HG03460 (cell line): Measurements from ENCODE around the gene HACD2.
"Not testable (repeated sequence)": the region's sequence is repeated elsewhere in the genome, so short reads cannot be mapped to it uniquely, and the experiment has no call there.

Experiments used
- ATAC-seq: cut with Tn5 transposase; IDR thresholded peaks from one replicate; pipeline ENCODE4 v1.9.1; 2021; ENCODE audit not compliant: unreplicated experiment

HACD2 gene

DNA sequence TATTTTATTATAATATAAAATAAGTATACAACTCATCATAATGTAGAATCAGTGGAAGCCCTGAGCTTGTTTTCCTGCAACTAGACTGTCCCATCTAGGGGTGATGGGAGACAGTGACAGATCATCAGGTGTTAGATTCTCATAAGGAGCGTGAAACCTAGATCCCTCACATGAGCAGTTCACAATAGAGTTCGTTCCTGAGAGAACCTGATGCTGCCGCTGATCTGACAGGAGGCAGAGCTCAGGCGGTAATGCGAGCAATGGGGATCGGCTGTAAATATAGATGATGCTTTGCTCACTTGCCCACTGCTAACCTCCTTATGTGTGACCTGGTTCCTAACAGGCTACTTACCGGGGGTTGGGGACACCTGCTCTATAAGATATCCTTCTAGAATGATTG, 26.8 kb upstream of the HACD2 start:
- not testable (repeated sequence) for ATAC-seq

GRCh38 chr3:123611082-123611481, 26.2 kb upstream of the HACD2 start:
- ATAC-seq: no peak

GRCh38 chr3:123610331-123610730, 25.5 kb upstream of the HACD2 start:
- peak; percentile 91 for ATAC-seq

DNA sequence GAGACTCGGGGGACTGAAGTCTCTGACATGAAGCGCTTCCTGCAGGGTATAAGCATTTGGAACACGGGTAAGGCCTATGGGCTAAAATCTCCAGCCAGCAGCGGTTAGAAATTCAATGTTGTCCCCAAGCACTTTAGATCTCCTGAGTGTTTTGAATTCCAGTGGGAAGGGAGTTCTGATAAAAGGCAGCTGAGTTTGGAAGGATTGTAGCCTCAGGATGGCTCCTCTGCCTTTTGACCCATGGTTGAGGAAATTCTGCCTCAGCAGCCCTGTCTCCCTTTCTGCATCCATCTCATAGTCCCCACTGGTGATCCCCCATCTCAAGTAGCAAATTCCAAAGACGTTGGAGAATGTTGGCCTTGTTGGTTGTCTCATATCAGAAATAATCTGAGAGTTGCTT, 24.2 kb upstream of the HACD2 start:
- no peak for ATAC-seq

GRCh38 chr3:123608263-123608937, 23.5 kb upstream of the HACD2 start:
- no peak for ATAC-seq

- no peak for ATAC-seq
Observed at GRCh38 chr3:123606527-123606926, 21.7 kb upstream of the HACD2 start.

- ATAC-seq: no peak
Observed at GRCh38 chr3:123605789-123606234, 21.0 kb upstream of the HACD2 start.

GRCh38 chr3:123603153-123603552, 18.3 kb upstream of the HACD2 start:
- not testable (repeated sequence) for ATAC-seq

- ATAC-seq: no peak
Observed at GRCh38 chr3:123602325-123602724, 17.5 kb upstream of the HACD2 start.

- ATAC-seq: not testable (repeated sequence)
Observed at GRCh38 chr3:123600863-123601262, 16.0 kb upstream of the HACD2 start.

DNA sequence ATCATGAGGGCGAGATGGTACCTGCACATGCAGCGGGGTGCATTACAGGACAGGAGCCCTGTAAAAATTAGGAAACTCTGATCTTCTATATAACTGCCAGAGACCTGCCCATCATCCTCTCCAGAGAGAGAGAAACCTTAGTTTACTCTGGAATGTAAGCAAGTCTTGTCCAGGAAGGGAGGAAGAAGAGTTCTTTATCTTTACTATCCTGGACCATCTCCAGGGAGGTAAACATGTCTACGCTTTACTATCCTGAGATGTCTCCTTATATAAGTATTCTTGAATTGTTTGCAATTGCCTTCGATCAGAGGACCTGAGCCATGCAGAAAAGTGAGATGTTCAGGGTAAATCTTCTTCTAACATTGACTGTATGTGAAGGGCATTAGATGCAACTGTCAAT, 12.7 kb upstream of the HACD2 start:
- ATAC-seq: no peak

DNA sequence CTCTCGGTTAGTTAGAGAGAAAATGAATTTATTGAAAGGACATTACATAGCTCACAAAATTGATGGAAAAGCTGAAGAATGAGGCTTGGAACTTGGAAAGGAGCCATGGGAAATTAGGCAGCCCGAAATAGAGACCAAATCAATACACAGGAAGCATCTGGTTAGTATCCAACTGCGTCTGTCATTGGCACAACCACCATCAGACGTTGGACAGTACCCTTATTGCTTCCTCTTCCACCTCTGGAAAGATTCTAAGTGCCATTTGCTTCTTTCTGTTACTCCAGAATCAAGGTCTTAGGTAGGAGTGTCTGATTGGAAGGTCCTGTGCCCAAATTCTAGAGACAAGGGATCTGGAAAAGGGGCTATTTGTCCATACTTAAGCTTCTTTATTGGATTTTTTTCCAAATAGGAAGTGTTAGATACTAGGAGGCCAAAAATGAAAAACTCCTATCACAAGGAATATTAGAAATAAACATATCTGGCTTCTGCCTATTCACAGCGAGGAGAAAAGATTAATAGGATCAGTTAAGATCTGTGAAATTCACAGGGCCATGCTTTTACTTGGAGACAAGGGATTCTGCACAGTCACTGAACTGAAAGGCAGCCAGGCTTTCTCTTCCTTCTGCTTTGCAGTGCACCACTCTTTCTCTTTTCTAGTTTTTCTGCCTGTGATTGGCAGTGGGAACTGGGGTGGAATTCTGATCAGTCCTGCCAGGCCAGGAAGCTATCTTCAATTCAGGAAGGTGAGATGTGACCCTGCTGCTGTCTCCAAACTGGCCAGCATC, 10.7 kb upstream of the HACD2 start:
- ATAC-seq: no peak

- ATAC-seq: no peak
Observed at GRCh38 chr3:123593381-123593780, 8.5 kb upstream of the HACD2 start.

DNA sequence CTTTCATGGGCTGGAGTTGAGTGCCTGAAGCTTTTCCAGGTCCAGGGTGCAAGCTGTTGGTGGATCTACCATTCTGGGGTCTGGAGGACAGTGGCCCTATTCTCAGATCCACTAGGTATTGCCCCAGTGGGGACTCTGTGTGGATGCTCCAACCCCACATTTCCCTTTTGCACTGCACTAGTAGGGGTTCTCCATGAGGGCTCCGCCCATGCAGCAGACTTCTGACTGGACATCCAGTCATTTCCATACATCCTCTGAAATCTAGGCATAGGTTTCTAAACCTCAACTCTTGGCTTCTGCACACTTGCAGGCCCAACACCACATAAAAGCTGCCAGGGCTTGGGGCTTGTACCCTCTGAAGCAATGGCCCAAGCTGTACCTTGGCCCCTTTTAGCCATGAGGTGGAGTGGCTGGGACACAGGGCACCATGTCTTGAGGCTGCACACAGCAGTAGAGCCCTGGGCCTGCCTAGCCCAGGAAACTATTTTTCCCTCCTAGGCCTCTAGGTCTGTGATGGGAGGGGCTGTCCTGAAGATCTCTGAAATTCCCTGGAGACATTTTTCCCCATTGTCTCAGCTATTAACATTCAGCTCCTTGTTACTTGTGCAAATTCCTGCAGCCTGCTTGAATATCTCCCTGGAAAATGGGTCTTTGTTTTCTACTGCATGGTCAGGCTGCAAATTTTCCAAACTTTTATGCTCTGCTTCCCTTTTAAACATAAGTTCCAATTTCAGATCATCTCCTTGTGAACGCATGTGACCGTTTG, 6.0 kb upstream of the HACD2 start:
- ATAC-seq: no peak

- ATAC-seq: no peak
Observed at GRCh38 chr3:123587401-123587800, 2.5 kb upstream of the HACD2 start.

DNA sequence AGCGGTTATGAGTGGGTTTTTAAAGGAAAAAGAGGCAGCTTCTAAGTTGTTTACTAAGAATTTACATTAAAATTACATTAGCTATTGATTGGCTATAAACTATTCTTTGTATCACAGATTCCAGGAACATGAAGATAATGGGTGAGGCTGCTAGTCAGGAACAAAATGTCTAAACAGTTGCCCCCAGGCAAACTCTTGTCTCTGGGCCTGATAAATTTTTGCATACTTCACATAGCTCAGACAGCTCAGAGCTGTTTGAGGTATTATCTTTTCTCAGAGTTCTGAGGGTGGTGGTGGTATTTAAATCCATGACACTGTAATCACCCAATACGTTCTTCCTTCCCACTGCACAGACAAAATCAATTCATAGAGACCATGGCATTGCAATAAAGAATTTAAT, 2.1 kb upstream of the HACD2 start:
- no peak for ATAC-seq

GRCh38 chr3:123586131-123586530, 1.3 kb upstream of the HACD2 start:
- no peak for ATAC-seq

- peak; percentile 25 for ATAC-seq
Observed at GRCh38 chr3:123584284-123584987, 417 bp downstream of the HACD2 start.

- no peak for ATAC-seq
Observed at GRCh38 chr3:123583561-123583960, 1.3 kb downstream of the HACD2 start.

DNA sequence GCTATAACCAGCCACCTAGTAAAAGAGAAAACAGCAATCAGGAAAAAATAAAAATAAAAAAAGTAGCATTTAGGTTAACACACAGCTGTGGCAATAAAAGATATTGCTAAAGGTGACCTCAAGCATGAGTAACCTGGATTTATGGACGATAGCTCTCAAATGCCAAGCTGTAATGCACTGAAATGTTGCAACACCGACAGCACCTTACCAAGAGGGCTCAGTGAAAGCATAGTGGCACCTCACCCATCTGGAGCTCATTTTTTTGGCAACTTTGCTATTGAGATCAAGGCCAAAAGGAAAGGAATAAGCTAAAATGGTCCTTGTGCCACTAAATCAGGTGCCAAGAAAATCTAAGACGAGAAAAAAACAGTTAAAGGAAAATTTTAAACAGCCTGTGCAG, 2.5 kb downstream of the HACD2 start:
- no peak for ATAC-seq

- ATAC-seq: no peak
Observed at GRCh38 chr3:123576122-123576521, 8.7 kb downstream of the HACD2 start.
